ENCODE results near the gene MST1.

The MST1 gene

DNA sequence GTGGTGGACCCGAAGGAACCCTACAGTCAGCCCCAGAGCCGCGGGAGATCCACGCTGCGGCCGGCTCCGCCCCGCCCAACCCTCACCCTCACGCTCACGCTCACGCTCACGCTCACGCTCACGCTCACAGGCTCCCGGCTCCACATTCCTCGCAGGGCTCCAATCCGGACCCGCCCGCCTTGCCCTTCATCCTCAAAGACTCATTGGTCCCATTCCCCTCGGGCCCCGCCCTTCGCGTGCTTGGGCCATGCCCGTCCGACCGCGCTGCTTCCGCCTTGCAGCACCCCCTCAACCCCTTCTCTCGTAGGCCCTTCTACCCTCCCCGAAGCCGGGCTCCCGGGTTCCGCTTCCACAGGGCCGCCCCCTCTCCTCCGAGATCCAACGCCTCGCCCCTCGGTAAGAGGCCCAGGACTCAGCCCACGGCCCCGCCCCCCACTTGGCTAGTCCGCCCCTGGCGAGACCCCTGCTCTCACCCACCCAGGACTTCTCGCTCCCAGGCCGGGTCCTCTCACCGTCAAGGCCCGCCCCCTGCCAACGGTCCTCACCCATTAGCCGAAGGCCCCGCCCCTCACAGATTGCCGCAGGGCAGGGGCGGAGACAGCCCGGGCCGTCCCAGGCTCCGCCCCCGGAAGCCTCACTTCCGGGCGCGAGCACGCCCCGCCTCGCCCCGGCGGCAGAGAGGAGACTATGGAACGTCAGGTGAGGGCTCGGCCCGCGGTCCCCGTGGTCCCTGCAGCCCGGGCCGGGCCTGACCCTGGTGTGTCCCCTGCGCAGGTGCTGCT is 15.4 kb downstream of the MST1 start, which contains the start of gene APEH:
Gene APEH, plus strand, starts transcription at position 637 of the 782 bp plus-strand sequence. Its CDS starts 51 bp downstream, at position 688.
- DNase-seq, result peak; percentile 98

DNA sequence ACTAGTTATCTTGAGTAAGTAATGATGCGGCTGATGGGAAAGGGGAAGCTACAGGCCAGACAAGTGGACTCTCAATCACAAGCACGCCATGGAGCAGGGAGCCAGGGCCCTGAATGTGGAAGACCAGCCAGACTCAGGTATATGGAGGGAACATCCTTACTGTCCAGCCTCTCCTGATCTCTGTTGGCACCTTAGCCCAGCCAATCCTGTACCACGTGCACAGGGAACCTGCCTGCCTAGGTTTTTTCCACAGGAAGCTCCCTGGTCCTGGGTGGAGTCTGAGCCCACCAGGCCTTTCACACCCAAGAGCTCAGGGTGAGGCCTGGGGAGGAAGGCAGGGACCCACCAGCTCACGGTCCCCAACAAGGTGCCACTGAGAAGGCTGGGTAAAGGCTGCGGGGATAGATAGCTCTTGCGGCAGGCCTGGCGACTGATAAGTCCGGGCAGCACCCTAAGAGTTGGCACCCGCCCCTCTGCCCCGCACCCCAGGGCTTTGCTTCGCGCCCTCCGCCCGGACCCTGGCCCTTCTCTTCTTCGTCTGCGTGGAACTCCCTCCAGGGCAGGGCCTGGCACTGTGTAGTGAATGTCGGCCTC is 16.1 kb downstream of the MST1 start:
- DNase-seq, result no peak

DNA sequence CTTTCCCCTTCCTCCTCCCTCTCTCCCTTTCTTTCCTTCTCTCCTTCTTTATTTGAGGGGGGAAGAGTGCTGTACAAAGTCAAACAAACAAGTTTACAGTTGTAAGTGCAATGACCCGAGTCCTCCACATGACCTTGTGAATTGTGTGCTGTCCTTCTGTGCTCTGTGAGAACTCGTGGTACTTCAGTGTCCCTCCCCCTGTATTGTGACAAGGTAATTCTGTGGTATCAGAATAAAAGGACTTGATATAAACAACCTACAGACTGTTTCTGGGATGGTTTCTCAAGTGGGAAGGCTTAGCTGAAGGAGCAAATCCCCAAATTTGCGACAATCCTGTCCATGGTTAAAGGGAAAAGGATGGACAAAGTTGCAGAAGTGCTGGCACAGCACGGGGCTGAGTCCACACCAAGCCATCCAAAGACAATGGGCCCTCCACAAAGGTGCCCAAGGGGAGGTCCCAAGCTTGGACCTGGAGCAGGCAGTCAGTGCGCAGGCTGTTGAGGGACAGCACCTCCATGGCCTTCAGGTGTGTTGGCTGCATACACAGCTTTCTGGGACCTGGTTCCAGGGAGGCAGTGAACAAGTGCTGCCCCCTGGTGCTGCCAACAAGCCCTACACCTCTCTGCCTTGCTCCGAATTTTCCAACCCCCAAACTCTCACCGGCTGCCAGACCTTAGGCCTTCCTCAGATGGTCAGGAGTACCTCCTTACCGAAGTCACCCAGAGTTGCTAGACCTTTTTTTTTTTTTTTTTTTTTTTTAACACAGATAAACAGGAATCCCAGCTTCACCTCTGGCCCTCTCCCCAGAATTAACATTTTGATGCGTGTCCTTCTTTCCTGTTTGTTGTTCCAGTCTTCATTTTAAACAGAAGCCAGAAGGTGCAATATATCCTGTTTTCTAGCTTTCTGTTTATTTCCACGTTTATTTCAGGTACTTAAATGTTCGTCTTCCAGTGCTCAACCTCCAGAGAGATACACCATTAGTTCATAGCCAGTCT is 17.7 kb downstream of the MST1 start:
- DNase-seq, result peak; percentile 57

DNA sequence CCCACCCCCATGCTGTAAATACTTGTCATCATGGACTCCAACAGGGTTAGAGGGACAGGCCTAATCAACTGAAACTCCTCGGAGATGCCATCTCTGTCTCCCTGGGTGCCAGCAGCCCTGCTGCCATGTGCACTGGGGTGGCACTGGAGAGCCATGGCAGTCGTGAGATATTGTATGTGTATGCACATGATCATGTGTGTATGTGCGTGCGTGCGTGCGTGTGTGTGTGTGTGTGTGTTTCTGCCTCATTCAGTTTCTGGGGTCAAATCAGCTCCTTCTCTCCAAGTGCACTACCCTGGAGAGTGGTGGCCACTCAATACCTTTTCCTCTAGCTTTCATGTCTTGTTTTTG is 18.4 kb downstream of the MST1 start:
- no peak for DNase-seq

DNA sequence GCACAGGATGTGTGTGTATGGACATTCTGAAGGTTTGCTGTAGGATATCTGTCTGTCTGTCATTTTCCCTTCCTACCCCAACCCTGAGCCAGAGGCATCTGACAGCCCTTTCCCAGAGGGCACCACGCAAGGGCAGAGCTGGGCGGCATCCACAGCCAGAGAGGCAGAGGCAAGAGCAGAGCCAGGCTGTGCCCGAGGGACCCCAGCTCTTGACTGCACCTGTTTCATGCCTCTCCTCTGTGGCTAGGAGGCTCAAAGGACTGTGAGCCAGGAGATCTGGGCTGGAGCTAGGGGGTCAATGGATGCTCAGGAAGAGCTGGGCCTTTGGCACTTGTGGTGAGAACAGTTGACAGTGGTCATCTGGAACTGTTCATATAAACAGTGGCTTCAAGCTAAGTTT is 19.9 kb downstream of the MST1 start:
- no peak for DNase-seq

DNA sequence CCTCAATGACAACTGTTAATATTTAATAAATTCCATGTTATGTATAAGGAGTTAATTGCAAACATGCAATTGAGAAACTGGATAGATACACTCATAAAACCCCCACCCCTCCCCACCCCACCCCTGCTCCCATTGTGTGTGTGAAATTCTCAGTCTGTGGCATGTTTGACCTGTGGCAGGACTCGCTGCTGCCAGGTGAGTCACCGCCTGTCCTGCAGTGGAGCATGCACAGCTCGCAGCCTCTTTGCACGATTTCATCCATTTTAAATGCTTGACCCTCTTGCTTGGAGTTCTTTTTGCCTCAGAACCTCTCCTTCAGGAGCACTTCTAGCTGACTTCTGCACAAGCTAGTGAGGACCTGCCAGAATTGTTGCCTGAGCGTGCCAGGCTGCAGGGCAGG is 20.4 kb downstream of the MST1 start:
- DNase-seq, result peak; percentile 17

DNA sequence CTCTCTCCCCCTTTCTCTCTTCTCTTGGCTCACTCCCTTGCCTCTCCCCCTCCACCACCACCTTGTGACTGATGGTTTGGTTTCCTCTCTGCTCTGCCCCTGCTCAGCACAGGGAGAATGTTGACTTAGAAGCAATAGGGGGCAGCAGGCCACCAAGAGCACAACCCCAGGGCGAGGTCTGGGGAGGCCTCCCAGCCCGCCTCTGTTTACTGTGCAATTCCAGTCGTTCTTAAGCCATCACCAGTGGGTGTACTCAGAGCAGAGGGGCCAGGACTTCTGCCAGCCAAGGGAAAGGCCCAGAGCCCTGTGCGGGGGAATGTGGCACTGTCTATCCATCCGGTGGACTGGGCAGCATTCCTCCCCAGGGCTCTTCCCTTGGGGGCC is 20.9 kb downstream of the MST1 start:
- no peak for DNase-seq

DNA sequence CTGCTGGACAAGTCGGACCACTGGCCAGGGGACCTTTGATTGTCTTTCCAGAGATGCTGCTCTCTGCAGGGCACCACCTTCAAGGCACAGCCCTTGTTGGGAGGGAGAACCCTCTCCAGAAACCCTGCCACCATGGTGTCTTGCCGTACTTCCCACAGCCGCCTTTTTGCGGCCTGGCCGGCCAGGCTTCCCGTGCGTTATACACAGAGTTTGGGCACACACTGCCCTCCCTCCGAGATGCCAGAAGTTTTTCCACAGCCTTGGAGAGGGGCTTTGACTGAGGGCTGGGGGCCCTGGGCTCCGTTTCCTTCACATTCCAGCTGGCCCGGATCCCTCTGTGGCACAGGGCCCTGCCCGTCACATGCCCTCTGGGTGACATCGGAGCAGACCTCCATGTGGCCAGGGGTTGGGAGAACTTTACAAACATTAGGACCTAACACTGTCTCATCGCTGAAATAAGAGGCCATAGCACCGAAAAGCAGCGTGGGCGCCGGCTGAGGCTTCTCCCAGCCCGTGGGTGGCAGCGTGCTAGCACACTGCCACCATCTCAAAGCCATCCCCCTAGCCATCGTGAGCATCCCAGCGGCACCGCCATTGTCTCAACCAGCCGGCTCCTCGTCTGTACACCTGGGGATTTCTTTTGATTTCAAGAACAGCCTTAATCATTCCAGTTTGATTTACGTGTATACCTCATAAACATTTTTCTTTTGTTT is 21.4 kb downstream of the MST1 start:
- DNase-seq, result no peak

DNA sequence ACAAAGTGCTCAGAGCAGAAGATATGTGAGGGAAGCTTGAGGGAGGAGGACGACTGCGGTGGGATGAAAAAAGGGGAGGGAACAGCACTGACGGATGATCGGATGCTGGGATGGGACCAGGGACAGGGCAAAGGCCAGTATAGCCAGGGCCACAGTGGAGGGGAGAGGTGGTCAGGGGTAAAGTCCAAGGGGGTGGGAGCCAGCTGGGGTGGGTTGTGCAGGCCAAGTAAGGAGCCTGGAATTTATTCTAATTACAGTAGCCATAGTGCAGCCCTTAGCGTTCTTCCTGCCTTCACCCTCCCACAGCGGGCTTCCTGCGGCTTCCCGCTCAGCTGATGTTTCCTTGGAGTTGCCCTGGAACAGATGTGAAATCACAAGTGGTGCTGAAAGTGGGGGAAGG is 22.7 kb downstream of the MST1 start:
- peak; percentile 43 for DNase-seq

DNA sequence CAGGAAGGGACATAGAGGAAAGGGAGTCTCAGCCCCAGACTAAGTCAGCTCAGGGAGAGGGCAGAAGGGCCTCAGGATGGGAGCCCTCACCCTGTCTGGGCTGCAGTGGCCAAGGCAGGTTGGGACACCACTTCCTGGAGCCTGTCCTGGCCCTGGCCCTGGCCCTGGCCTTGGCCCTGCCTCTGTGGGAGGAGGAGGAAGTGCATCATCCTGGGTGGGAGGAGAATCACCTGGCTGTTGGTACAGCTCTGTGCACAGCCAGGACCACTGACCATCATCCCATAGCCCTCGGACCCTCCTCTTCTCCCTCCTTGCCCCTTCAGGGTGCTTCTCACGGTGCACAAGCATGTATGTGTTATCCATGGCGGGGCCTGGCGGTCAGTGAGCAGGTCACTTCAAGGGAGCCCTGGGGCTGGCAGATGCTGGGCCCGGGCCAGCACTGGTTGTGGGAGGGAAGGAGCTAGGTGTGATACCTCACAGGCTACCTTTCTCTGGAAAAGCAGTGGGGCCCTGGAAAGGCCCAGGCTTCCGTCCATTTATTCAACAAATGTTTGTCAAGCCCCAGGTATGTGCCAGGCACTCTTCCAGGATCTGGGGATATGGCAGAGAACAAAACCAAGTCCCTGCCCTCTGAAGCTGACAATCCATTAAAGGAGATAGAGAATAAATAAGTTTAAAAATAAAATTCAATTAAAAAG is 23.3 kb downstream of the MST1 start:
- DNase-seq, result no peak

DNA sequence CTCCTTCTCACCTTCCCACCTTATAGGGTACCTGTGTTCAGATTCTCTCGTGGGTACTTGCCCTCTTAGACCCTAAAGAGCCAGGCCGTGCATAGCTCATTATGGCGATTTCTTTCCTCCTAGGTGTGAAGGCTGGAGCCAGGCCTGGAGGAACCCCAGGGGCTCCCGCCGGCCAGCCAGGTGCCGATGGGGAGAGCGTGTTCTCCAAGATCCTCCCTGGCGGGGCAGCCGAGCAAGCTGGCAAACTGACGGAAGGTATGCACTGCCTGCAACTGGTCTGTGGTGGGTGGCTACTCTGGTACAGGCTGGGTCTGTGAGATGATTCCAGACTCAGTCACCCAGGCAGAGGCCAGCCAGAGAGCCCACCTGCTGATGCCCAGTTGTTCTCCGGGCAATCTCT is 25.0 kb downstream of the MST1 start:
- DNase-seq, result no peak

DNA sequence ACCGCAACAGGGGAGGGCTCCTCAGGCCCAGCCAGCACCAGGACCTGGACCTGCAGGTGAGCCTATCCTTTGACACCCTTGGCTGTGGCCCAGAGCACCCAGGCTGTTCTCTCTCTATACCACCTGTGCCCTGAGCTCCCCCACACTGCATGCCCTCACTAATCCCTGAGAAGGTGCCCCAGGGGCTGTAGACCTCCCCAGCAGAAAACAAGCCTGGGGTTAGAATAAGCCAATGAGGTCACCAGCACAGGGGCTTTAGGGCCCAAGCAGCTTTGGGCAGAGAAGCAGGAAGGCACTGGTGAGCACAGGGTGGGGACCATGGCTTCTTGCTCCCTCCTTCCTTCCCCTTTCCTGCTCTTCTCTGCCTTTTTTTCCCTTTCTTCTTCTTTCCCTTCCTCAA is 25.4 kb downstream of the MST1 start:
- no peak for DNase-seq

DNA sequence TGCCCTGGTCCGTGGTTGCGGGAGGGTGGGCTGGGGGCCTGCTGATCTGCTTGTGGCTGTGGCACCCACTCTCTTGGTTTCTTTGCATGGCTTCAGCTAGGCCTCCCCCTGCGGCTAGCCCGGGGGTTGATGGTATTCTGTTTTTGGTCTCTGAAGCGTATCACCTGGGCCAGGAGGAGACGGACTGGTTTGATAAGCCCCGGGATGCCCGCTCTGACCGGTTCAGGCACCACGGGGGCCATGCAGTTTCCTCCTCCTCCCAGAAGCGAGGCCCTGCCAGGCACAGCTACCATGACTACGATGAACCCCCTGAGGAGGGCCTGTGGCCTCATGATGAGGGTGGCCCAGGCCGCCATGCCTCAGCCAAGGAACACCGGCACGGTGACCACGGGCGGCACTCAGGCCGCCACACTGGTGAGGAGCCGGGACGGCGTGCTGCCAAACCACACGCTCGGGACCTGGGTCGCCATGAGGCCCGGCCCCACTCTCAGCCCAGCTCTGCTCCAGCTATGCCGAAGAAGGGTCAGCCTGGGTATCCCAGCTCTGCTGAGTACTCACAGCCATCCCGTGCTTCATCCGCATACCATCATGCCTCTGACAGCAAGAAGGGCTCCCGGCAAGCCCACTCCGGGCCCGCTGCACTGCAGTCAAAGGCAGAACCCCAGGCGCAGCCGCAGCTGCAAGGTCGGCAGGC is 26.4 kb downstream of the MST1 start:
- DNase-seq, result no peak

DNA sequence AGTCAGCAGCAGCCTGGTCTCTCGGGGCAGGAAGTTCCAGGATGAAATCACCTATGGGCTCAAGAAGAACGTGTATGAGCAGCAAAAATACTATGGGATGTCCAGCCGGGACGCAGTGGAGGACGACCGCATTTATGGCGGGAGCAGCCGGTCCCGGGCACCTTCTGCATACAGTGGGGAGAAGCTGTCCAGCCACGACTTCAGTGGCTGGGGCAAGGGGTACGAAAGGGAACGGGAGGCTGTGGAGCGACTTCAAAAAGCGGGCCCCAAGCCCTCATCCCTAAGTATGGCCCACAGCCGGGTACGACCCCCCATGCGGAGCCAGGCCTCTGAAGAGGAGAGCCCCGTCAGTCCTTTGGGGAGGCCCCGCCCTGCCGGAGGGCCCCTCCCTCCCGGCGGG is 27.3 kb downstream of the MST1 start:
- no peak for DNase-seq

DNA sequence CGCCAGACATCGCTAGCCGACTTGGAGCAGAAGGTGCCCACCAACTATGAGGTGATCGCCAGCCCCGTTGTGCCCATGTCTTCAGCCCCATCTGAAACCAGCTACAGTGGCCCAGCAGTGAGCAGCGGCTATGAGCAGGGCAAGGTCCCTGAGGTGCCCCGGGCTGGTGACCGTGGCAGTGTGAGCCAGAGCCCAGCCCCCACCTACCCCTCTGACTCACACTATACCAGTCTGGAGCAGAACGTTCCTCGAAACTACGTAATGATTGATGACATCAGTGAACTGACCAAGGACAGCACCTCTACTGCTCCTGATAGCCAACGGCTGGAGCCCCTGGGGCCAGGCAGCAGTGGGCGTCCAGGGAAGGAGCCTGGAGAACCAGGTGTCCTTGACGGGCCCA is 28.0 kb downstream of the MST1 start:
- no peak for DNase-seq

DNA sequence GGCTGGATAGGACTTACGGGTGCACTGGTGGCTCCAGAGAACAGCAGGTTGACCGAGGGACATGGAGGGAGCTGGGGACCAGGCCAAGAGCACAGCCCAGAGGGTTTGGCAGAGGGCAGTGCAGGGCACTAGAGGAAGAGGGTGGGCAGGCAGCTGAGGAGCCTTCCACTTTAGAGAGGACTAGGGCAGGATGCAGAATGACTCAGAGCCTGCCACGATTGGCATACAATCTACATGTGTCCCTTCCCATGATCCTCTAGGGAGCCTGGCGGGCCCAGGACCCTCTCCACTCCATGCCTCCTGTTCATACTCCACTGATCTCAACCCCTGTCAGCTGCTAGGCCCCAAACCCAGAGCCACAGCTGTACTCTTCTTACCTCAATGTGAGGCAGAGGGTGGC is 29.5 kb downstream of the MST1 start:
- no peak for DNase-seq

DNA sequence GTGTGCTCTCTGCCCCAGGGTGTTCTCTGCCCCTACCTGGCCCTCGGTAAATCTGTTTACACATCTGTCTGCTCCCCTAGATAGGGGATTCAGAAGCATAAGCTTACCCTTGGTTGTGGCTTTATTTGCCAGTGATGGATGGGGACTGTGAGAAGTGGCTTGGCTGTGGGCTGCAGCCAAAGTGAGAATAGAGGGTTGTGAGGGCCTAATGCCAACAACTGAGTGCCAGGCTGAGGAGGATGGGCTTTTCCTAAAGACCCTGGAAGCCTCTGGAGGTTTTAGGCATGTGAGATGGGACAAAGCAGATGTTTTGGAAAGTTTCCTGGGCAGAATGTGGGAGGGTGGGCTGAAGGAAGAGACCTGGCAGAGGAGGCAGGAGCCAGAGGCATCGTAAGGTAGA is 30.6 kb downstream of the MST1 start:
- no peak for DNase-seq

DNA sequence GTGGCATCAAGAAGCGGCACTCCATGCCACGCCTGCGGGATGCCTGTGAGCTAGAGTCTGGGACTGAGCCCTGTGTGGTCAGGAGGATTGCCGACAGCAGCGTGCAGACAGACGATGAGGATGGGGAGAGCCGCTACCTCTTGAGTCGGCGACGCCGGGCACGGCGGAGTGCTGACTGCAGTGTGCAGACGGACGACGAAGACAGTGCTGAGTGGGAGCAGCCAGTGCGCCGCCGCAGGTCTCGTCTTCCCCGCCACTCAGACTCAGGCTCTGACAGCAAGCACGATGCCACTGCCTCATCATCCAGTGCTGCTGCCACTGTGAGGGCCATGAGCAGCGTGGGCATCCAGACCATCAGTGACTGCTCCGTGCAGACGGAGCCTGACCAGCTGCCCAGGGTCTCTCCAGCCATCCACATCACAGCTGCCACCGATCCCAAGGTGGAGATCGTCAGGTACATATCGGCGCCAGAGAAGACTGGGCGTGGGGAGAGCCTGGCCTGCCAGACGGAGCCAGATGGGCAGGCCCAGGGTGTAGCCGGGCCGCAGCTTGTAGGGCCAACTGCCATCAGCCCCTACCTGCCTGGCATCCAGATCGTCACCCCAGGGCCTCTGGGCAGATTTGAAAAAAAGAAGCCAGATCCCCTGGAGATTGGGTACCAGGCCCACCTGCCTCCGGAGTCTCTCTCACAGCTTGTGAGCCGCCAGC is 31.9 kb downstream of the MST1 start:
- no peak for DNase-seq

DNA sequence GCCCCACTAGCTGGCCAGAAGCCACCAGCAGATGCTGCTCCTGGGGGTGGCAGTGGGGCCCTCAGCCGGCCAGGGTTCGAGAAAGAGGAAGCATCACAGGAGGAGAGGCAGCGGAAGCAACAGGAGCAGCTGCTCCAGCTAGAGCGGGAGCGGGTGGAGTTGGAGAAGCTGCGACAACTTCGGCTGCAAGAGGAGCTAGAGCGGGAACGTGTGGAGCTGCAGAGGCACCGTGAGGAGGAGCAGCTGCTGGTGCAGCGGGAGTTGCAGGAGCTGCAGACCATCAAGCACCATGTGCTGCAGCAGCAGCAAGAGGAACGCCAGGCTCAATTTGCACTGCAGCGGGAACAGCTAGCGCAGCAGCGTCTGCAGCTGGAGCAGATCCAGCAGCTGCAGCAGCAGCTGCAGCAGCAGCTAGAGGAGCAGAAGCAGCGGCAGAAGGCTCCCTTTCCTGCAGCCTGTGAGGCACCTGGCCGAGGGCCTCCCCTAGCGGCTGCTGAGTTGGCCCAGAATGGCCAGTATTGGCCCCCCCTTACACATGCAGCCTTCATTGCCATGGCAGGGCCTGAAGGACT is 32.6 kb downstream of the MST1 start:
- DNase-seq, result peak; percentile 48

DNA sequence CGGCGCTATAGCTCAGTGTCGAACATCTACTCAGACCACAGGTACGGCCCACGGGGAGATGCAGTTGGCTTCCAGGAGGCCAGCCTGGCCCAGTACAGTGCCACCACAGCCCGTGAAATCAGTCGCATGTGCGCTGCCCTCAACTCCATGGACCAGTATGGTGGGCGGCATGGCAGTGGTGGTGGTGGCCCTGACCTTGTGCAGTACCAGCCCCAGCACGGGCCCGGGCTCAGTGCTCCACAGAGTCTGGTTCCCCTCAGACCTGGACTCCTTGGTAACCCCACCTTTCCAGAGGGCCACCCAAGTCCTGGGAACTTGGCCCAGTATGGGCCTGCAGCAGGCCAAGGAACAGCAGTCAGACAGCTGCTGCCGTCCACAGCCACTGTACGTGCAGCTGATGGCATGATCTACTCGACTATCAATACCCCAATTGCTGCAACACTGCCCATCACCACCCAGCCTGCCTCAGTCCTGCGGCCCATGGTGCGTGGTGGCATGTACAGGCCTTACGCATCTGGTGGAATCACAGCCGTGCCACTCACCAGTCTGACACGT is 33.5 kb downstream of the MST1 start:
- DNase-seq, result no peak

Measured in fibroblast of upper back skin (primary cell).